ENCODE results near the gene PLEKHJ1. TPM values are rescaled to one million over a fixed set of nuclear protein-coding genes. Genes with fewer than 3 reads are reported as not detected.
A peak's percentile ranks its signal among the peaks of the same experiment; 100 is the strongest.

PLEKHJ1 gene
- total and polyA plus RNA-seq, 9 of the 15 experiments (the other 6 are each of a cell fraction or from before 2014, with no cell fraction given) = 1.5 to 188 (median 63.9) TPM

GRCh38 chr19:2242092-2242537 lies 6.0 kb upstream of the PLEKHJ1 start (continued):
- TF ChIP-seq, protein P1, sequence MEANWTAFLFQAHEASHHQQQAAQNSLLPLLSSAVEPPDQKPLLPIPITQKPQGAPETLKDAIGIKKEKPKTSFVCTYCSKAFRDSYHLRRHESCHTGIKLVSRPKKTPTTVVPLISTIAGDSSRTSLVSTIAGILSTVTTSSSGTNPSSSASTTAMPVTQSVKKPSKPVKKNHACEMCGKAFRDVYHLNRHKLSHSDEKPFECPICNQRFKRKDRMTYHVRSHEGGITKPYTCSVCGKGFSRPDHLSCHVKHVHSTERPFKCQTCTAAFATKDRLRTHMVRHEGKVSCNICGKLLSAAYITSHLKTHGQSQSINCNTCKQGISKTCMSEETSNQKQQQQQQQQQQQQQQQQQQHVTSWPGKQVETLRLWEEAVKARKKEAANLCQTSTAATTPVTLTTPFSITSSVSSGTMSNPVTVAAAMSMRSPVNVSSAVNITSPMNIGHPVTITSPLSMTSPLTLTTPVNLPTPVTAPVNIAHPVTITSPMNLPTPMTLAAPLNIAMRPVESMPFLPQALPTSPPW (CRISPR knock-in tag; IDR thresholded peaks at IDR 0.05) = no peak
- no peak for TF ChIP-seq DEAF1 (CRISPR knock-in tag; IDR thresholded peaks at IDR 0.05)
- no peak for TF ChIP-seq TAF9B (IDR thresholded peaks at IDR 0.05; ENCODE audit: partially characterized antibody)
- TF ChIP-seq CHD1 (IDR thresholded peaks at IDR 0.05; ENCODE audit: low read length) = no peak
- TF ChIP-seq SIRT6 (IDR thresholded peaks at IDR 0.05; ENCODE audit: low read depth, low read length) = no peak
- no peak for TF ChIP-seq ELF1 (tag; IDR thresholded peaks at IDR 0.05)
- TF ChIP-seq CREB3 (tag; conservative IDR thresholded peaks at IDR 0.05; ENCODE audit: low read depth) = no peak
- 0 out of 2 replicates have a peak, but pooled peaks have one; percentile 12 for TF ChIP-seq E2F4 (CRISPR knock-in tag; IDR thresholded peaks at IDR 0.05; ENCODE audit: low read depth)
- TF ChIP-seq GABPB2 (CRISPR knock-in tag; conservative IDR thresholded peaks at IDR 0.05) = no peak
- no peak for TF ChIP-seq CCNT2 (IDR thresholded peaks at IDR 0.05; ENCODE audit: borderline replicate concordance, extremely low read depth, insufficient read length, low read depth, low read length)
- no peak for TF ChIP-seq ZNF124 (CRISPR knock-in tag; IDR thresholded peaks at IDR 0.05)
- no peak for TF ChIP-seq MECOM (CRISPR knock-in tag; IDR thresholded peaks at IDR 0.05)
- TF ChIP-seq ZNF174 (CRISPR knock-in tag; IDR thresholded peaks at IDR 0.05) = no peak
- no peak for TF ChIP-seq STAG1 (CRISPR knock-in tag; IDR thresholded peaks at IDR 0.05; ENCODE audit: borderline replicate concordance)

Measured in K562 (cell line).